Esophagus squamous epithelium (tissue), 4 donors: ENCODE data around the gene CFAP97.

Experiments used
- POLR2A ChIP-seq, 4 donors: fragments of 450-650 bp; IDR thresholded peaks; one replicate each; pipeline ENCODE4 v1.6.1; 2017; ENCODE audit warnings: antibody characterized with exemption in 4 of 4, mild to moderate bottlenecking in 4 of 4, moderate library complexity in 3 of 4
- TF ChIP-seq, protein P1 (sequence below), 6 experiments: fragments of 450-650 bp in 4 of 6; fragments of 200-600 bp in 2 of 6; sonication (generic) in 2 of 6; IDR thresholded peaks; one replicate each; pipeline ENCODE4 v1.5.1; 2016 to 2019; ENCODE audit warnings: antibody characterized with exemption in 6 of 6, mild to moderate bottlenecking in 4 of 6, moderate library complexity in 4 of 6

DNA sequence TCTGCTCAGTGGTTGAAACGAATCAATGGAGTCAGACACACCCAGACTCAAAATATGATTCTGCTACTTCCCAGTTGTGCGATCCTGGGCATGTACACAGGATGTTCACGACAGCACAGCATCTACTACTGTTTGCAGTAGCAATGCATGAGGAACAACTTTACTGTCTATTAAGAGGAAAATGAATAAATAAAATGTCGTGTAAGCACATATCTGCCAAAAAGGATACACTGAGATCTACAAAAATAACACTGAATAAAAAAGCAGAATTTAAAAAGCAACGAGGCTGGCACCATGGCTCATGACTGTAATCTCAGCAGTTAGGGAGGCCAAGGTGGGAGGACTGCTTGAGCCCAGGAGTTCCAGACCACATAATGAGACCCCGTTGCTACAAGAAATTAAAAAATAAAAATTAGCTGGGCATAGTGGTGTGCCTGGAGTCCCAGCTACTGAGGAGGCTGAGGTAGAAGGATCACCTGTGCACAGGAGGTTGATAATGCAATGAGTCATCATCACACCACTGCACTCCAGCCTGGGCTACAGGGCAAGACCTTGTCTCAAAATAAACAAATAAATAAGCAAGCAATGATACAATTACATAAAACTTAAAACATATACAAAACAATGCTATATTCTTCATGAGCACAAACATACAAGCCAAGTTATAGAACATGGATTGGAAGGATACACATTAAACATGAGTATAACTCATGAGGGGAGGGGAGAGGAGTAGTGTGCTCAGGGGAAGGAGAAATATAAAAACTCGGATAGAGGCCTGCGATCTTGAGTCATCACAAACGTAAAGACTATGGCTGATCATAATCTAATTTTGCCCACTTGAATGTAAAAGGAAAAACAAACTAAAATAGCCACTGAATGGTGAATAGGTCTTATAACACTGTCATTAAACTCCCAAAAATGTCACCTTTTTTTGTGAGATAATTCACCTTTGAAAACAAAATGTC, 8.6 kb downstream of the CFAP97 start:
- TF ChIP-seq, protein P1, sequence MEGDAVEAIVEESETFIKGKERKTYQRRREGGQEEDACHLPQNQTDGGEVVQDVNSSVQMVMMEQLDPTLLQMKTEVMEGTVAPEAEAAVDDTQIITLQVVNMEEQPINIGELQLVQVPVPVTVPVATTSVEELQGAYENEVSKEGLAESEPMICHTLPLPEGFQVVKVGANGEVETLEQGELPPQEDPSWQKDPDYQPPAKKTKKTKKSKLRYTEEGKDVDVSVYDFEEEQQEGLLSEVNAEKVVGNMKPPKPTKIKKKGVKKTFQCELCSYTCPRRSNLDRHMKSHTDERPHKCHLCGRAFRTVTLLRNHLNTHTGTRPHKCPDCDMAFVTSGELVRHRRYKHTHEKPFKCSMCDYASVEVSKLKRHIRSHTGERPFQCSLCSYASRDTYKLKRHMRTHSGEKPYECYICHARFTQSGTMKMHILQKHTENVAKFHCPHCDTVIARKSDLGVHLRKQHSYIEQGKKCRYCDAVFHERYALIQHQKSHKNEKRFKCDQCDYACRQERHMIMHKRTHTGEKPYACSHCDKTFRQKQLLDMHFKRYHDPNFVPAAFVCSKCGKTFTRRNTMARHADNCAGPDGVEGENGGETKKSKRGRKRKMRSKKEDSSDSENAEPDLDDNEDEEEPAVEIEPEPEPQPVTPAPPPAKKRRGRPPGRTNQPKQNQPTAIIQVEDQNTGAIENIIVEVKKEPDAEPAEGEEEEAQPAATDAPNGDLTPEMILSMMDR (IDR thresholded peaks at IDR 0.05) = no peak
- no peak for TF ChIP-seq POLR2A (IDR thresholded peaks at IDR 0.05)
